Choroid plexus epithelial cell (primary cell): ENCODE measurements around the gene SGO2.

Experiments
- DNase-seq: peaks from one replicate; pipeline ENCODE4 v3.0.0-alpha.2; 2010; ENCODE audit warnings: low read depth
- H3K4me3 ChIP-seq: 2 replicates; pipeline ENCODE4 v1.5.1; 2011; ENCODE audit warnings: low read depth, mild to moderate bottlenecking, control low read depth, low read length, moderate library complexity
- TF ChIP-seq, protein P1 (sequence below): conservative IDR thresholded peaks from 2 replicates; pipeline ENCODE4 v1.5.1; 2011; ENCODE audit warnings: low read depth, mild to moderate bottlenecking, control low read depth, inconsistent platforms, low read length, moderate library complexity

The SGO2 gene

GRCh38 chr2:200584639-200585038, 58.6 kb downstream of the SGO2 start:
- no peak overlapping the region for H3K4me3 ChIP-seq
- TF ChIP-seq, protein P1, sequence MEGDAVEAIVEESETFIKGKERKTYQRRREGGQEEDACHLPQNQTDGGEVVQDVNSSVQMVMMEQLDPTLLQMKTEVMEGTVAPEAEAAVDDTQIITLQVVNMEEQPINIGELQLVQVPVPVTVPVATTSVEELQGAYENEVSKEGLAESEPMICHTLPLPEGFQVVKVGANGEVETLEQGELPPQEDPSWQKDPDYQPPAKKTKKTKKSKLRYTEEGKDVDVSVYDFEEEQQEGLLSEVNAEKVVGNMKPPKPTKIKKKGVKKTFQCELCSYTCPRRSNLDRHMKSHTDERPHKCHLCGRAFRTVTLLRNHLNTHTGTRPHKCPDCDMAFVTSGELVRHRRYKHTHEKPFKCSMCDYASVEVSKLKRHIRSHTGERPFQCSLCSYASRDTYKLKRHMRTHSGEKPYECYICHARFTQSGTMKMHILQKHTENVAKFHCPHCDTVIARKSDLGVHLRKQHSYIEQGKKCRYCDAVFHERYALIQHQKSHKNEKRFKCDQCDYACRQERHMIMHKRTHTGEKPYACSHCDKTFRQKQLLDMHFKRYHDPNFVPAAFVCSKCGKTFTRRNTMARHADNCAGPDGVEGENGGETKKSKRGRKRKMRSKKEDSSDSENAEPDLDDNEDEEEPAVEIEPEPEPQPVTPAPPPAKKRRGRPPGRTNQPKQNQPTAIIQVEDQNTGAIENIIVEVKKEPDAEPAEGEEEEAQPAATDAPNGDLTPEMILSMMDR = no peak
- DNase-seq = no peak

- peak overlapping the region; percentile 72 for H3K4me3 ChIP-seq
- DNase-seq = no peak
- TF ChIP-seq, protein P1 = no peak
These were observed 59.3 kb downstream of the SGO2 start for GRCh38 chr2:200585340-200585729.

- peak; percentile 47 for DNase-seq
- TF ChIP-seq, protein P1 = peak; percentile 40
These were observed 60.0 kb downstream of the SGO2 start, which contains the start of gene AOX1 for GRCh38 chr2:200585730-200586643. Gene AOX1, plus strand, starts transcription at chr2:200586014. Its CDS starts 95 bp downstream, at chr2:200586109.

GRCh38 chr2:200586644-200586975, 60.6 kb downstream of the SGO2 start:
- DNase-seq = no peak
- TF ChIP-seq, protein P1 = no peak
- H3K4me3 ChIP-seq = peak overlapping the region; percentile 72

More at GRCh38 chr2:200585730-200586643, 60.0 kb downstream of the SGO2 start, which contains the start of gene AOX1:
- H3K4me3 ChIP-seq = peak within 1 kb of the TSS; percentile 72

DNA sequence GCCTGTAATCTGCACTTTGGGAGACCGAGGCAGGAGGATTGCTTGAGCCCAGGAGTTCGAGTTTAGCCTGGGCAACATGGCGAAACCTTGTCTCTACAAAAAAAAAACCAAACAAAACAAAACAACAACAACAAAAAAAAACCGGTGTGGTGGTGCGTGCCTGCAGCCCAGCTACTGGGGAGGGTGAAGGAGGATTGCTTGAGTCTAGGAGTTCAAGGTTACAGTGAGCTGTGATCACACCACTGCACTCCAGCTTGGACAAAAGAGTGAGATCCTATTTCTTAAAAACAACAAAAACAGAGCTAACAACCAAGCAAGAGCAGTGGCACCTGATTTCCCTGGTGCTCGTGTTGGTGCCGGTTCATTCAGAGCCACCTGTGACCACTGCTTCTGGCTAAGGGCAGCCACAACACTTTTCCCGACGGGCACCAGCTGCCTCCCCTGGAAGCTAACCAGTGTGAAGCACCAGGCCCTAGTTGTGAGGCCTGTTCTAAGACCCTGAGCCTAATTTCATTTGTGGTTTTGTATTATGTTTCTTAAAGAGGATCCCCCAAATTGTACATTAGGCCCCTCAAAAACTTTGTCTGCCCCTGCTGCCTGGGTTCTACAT, 61.1 kb downstream of the SGO2 start:
- H3K4me3 ChIP-seq = no peak overlapping the region
- DNase-seq = no peak
- TF ChIP-seq, protein P1 = no peak

GRCh38 chr2:200588076-200588678, 62.2 kb downstream of the SGO2 start:
- TF ChIP-seq, protein P1 = no peak
- no peak for DNase-seq

More at GRCh38 chr2:200588076-200588678, 62.2 kb downstream of the SGO2 start:
- no peak overlapping the region for H3K4me3 ChIP-seq
